GM21737 (cell line): ENCODE measurements around the gene PDCD10.

Source experiments
- ATAC-seq: cut with Tn5 transposase; IDR thresholded peaks from one replicate; pipeline ENCODE4 v1.9.1; 2021; ENCODE audit warnings: mild to moderate bottlenecking, moderate library complexity; ENCODE audit not compliant: unreplicated experiment

PDCD10 gene

GRCh38 chr3:167684388-167684993 lies 50.2 kb downstream of the PDCD10 start:
- peak; percentile 81 for ATAC-seq

GRCh38 chr3:167679526-167679925 lies 55.2 kb downstream of the PDCD10 start:
- no peak for ATAC-seq

GRCh38 chr3:167675848-167676247 lies 58.8 kb downstream of the PDCD10 start:
- no peak for ATAC-seq

- ATAC-seq: no peak
Observed at GRCh38 chr3:167673221-167673620, 61.5 kb downstream of the PDCD10 start.

DNA sequence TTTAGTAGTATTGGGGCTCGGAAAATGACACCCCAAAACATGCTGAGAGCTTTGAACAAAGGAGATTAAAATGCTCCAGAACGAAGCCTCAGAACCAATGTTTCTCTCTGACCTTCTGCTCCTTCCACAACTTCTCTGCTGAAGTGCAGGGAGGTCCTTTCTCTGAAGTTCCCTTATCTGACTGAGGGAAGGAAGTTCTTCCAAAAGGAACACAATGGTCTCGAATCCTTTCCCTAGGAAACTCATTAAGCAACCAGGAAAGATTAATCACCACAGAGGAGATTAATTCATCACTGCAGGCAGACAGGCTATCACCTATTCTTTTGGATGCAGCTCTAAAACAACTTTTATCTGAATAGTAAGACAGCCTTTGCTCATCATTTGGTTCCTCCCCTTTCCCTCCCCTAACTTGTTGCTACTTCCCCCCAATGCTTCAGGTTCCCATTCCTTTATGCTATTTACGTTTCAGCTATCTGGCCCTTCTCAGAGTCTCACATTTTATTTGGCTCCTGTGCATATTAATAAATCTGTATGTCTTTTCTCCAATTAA lies 62.7 kb downstream of the PDCD10 start:
- ATAC-seq: no peak

DNA sequence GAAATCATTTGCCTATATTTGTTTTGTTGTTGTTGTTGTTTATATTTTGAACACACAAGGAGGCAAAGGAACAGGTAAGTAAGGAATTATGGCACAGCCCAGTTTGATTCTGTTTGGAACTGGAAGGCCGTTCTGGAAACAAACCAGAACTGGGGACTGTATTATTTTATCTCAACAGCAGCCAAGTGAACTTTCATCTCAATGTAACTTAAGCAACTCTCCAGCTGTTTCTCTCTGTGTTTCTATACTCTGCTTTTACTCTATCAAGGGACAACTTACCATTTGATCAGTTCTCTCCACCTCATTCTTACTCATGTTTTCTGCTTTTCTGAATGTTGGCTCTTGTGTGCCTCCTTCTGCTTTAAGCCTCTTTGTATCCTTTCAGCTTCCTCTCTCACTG lies 65.0 kb downstream of the PDCD10 start:
- ATAC-seq: no peak

- ATAC-seq: no peak
Observed at GRCh38 chr3:167668651-167669050, 66.0 kb downstream of the PDCD10 start.

GRCh38 chr3:167666563-167666962 lies 68.1 kb downstream of the PDCD10 start:
- ATAC-seq: no peak

GRCh38 chr3:167662919-167663400 lies 71.7 kb downstream of the PDCD10 start:
- no peak for ATAC-seq

GRCh38 chr3:167657684-167658225 lies 76.9 kb downstream of the PDCD10 start:
- no peak for ATAC-seq

DNA sequence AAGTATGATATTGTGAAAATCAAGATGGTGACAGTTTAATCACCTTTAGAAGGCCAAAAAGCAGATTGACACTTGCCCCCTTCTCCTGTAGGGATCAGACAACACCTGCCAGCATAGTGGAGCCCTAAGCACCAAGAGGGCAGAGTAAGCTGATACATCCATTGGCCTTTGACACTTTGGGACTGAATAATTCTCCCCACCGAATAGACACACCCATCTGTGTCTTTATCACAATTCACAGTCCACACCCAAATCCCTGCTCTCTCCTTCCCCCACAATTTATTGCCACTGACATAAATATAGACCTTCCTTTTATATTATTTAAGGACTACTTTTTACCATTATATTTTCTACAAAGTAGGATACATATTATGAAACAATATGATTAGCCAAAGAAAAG lies 77.9 kb downstream of the PDCD10 start:
- ATAC-seq: no peak

DNA sequence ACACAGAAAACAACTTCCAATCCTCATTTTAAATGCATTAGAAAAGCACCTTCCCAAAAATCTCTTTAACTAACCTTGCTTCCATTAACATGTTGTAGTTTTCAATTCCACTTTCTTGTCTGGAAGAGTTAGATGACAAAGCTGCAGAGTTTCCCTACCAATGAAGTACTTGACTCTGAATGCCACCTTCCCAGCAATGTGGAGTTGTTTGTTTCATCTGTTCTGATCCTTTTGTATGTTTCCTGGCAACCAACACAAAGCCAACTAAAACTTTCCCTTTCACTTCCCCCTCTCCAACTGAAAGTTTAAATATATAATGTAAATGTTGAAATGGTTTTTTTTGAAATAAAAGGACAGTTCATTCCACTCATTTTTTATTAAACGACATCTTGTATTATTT lies 80.9 kb downstream of the PDCD10 start, which contains the start of gene WDR49:
TSS of gene WDR49 (minus strand) at position 183 of the 400 bp plus-strand sequence. CDS start 517 bp downstream, outside the sequence.
- ATAC-seq: no peak

DNA sequence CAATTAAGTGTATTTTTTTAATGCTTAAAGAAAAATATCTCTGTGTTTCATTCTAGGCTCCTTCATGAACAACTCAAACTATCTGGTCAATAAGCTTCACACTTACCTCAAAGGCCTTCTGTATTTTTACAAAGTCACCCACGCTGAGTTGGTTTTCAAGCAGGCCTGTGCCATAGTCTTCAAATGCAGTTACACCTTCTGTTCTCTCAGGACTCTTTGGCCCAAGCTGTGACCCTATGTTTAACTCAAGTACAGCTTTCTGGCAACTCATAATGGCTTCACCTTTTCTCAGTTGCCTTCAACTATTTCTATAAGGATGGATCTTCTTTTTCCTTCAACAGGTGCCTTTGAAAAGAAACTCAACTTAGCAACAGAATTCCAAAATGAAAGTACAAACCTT lies 81.5 kb downstream of the PDCD10 start:
- ATAC-seq: no peak

- no peak for ATAC-seq
Observed at GRCh38 chr3:167651826-167652225, 82.9 kb downstream of the PDCD10 start.

GRCh38 chr3:167650459-167650858 lies 84.2 kb downstream of the PDCD10 start:
- ATAC-seq: no peak

DNA sequence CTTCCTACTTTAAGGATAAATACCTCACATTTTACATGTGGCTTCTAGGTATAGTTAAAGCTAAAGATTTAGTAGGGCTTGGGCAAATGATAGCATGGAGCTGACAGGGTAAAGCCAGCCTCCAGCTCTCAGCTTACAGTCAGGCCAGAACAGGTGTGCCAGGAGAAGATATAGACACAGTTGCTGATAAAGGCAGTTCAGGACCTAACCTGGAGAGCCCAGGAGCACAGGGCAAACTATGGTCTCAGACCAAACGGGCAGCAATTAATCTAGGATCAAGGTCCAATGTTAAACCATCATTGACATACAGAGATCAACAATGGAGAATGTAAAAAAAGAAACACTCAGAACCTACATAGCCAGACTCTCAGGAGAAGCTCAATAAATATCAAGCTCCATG lies 84.9 kb downstream of the PDCD10 start:
- no peak for ATAC-seq

GRCh38 chr3:167644611-167645010 lies 90.1 kb downstream of the PDCD10 start:
- no peak for ATAC-seq
